Neural cell (in vitro differentiated cells): Measurements from ENCODE around the gene OPRM1. TPM values are rescaled to one million over a fixed set of nuclear protein-coding genes. Genes with fewer than 3 reads are reported as not detected.

Source experiments
- H2AFZ ChIP-seq: fragments of 200-600, 300-800 bp; sonication (generic), shearing (Covaris generic); 2 replicates; pipeline ENCODE4 v1.6.0; 2014; ENCODE audit warnings: low read depth, mild to moderate bottlenecking, antibody characterized with exemption, low read length, moderate library complexity
- H3F3A ChIP-seq: fragments of 200-600 bp; shearing (Covaris generic); 2 replicates; pipeline ENCODE4 v1.6.1; 2016; ENCODE audit warnings: mild to moderate bottlenecking, moderate library complexity, mixed read lengths, antibody characterized with exemption, low read length; ENCODE audit not compliant: insufficient read depth, poor library complexity, severe bottlenecking
- H3K27ac ChIP-seq: fragments of 200-600, 300-800 bp; sonication (generic), shearing (Covaris generic); 2 replicates; pipeline ENCODE4 v1.5.1; 2014; ENCODE audit warnings: mild to moderate bottlenecking, low read length, moderate library complexity
- H3K27me3 ChIP-seq: fragments of 300-800, 200-600 bp; sonication (generic), shearing (Covaris generic); 2 replicates; pipeline ENCODE4 v1.6.0; 2014; ENCODE audit warnings: mild to moderate bottlenecking, low read depth, low read length, moderate library complexity; ENCODE audit not compliant: insufficient read depth
- H3K36me3 ChIP-seq: fragments of 300-800, 200-600 bp; sonication (generic), shearing (Covaris generic); 2 replicates; pipeline ENCODE4 v1.5.1; 2014; ENCODE audit warnings: mild to moderate bottlenecking, antibody characterized with exemption, low read length, moderate library complexity; ENCODE audit not compliant: insufficient read depth
- H3K4me2 ChIP-seq: fragments of 300-800, 200-600 bp; sonication (generic), shearing (Covaris generic); 2 replicates; pipeline ENCODE4 v1.6.0; 2014; ENCODE audit warnings: mild to moderate bottlenecking, low read length
- H3K4me3 ChIP-seq: fragments of 300-800, 200-600 bp; sonication (generic), shearing (Covaris generic); 2 replicates; pipeline ENCODE4 v1.5.1; 2014; ENCODE audit warnings: mild to moderate bottlenecking, low read length, moderate library complexity
- H3K79me2 ChIP-seq: fragments of 200-600 bp; shearing (Covaris generic); replicated peaks from 2 replicates; pipeline ENCODE4 v1.6.0; 2014; ENCODE audit warnings: mild to moderate bottlenecking, low read length, moderate library complexity; ENCODE audit not compliant: insufficient read depth
- H3K9ac ChIP-seq: fragments of 300-800, 200-600 bp; sonication (generic), shearing (Covaris generic); 2 replicates; pipeline ENCODE4 v1.6.1; 2016; ENCODE audit warnings: mild to moderate bottlenecking, low read length, mixed read lengths
- H3K9me2 ChIP-seq: fragments of 200-600 bp; shearing (Covaris generic); 2 replicates; pipeline ENCODE4 v1.6.1; 2016; ENCODE audit warnings: mild to moderate bottlenecking, low read length, mixed read lengths; ENCODE audit not compliant: insufficient read depth
- H3K9me3 ChIP-seq: fragments of 200-600, 300-800 bp; sonication (generic), shearing (Covaris generic); 2 replicates; pipeline ENCODE4 v1.6.1; 2016; ENCODE audit warnings: mild to moderate bottlenecking, mixed run types, low read length, moderate library complexity, mixed read lengths
- H4K20me1 ChIP-seq: fragments of 200-600 bp; shearing (Covaris generic); 2 replicates; pipeline ENCODE4 v1.6.1; 2016; ENCODE audit warnings: mild to moderate bottlenecking, mixed run types; ENCODE audit not compliant: insufficient read depth
- EP300 ChIP-seq: fragments of 450-650 bp; conservative IDR thresholded peaks from 2 replicates; pipeline ENCODE4 v1.6.1; 2014; ENCODE audit warnings: antibody characterized with exemption, mild to moderate bottlenecking, moderate library complexity; ENCODE audit not compliant: poor library complexity, severe bottlenecking
- EZH2 ChIP-seq: fragments of 200-600, 300-800 bp; shearing (Covaris generic), sonication (generic); IDR thresholded peaks from 2 replicates; pipeline ENCODE4 v1.6.1; 2014; ENCODE audit warnings: antibody characterized with exemption, low read length, borderline replicate concordance, mild to moderate bottlenecking; ENCODE audit not compliant: insufficient read depth, poor library complexity, severe bottlenecking
- MXI1 ChIP-seq: fragments of 450-650 bp; conservative IDR thresholded peaks from 2 replicates; pipeline ENCODE4 v1.6.1; 2014; ENCODE audit warnings: antibody characterized with exemption, mild to moderate bottlenecking; ENCODE audit not compliant: poor library complexity, severe bottlenecking
- POLR2AphosphoS5 ChIP-seq: IDR thresholded peaks from 2 replicates; pipeline ENCODE4 v1.6.1; 2012
- RAD21 ChIP-seq: fragments of 450-650 bp; conservative IDR thresholded peaks from 2 replicates; pipeline ENCODE4 v1.6.1; 2014; ENCODE audit warnings: antibody characterized with exemption, mild to moderate bottlenecking, moderate library complexity
- REST ChIP-seq: IDR thresholded peaks from 2 replicates; pipeline ENCODE4 v1.6.1; 2012; ENCODE audit warnings: borderline replicate concordance
- SMC3 ChIP-seq: fragments of 450-650 bp; conservative IDR thresholded peaks from 2 replicates; pipeline ENCODE4 v1.6.1; 2014; ENCODE audit warnings: antibody characterized with exemption, mild to moderate bottlenecking, moderate library complexity; ENCODE audit not compliant: poor library complexity
- TAF1 ChIP-seq: IDR thresholded peaks from 2 replicates; pipeline ENCODE4 v1.6.1; 2012; ENCODE audit warnings: low read depth
- polyA plus RNA-seq: library from polyadenylated mRNA; depleted of rRNA; stranded (reverse); fragments of >200 nt; gene quantifications from 2 replicates; pipeline ENCODE4 v1.2.3, GENCODE V29; 2014
- TF ChIP-seq, protein P1 (sequence below): fragments of 450-650 bp; IDR thresholded peaks from 2 replicates; pipeline ENCODE4 v1.5.1; 2014; ENCODE audit warnings: antibody characterized with exemption, mild to moderate bottlenecking, moderate library complexity; ENCODE audit not compliant: poor library complexity, severe bottlenecking

The OPRM1 gene
- polyA plus RNA-seq, 1 donor from 2014 or later, result 1.5 TPM

DNA sequence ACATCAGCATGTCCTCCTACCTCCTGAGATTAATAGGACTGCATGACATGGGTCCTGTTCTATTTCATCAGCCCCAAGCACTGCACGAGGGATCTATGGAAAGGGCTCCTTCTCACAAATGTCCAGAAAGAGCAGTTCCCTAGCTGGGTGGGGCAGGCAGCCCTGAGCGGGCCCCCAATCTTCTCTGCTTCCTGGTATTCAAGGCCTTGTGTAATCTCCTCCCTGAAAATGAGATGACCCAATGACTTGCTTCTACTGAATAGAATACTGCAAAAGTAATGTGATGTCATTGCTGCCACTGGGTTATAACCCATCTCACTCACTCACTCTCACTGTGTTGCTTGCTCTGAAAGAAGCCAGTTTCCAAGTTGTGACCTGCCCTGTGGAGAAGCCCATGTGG lies 126.4 kb downstream of the OPRM1 start:
- H3K79me2 ChIP-seq, result no peaks in the 10 kb centered on the region
- H3K36me3 ChIP-seq, result no peaks in the 10 kb centered on the region
- TF ChIP-seq RAD21, result no peak
- no peak for TF ChIP-seq SMC3
- TF ChIP-seq REST, result no peak
- no peak for TF ChIP-seq EZH2
- TF ChIP-seq TAF1, result no peak
- no peak for TF ChIP-seq POLR2AphosphoS5
- TF ChIP-seq MXI1, result no peak
- no peak overlapping the region for H3K4me3 ChIP-seq
- H3K9ac ChIP-seq, result no peak overlapping the region
- H4K20me1 ChIP-seq, result no peaks in the 10 kb centered on the region
- no peaks in the 10 kb centered on the region for H3F3A ChIP-seq
- no peak overlapping the region for H2AFZ ChIP-seq
- no peaks in the 10 kb centered on the region for H3K9me2 ChIP-seq
- H3K9me3 ChIP-seq, result no peaks in the 10 kb centered on the region
- H3K27ac ChIP-seq, result no peak overlapping the region
- no peaks in the 10 kb centered on the region for H3K27me3 ChIP-seq
- no peak overlapping the region for H3K4me2 ChIP-seq

GRCh38 chr6:154166140-154166539 lies 127.1 kb downstream of the OPRM1 start:
- H3K36me3 ChIP-seq, result no peaks in the 10 kb centered on the region
- no peaks in the 10 kb centered on the region for H3K79me2 ChIP-seq
- TF ChIP-seq, protein P1, sequence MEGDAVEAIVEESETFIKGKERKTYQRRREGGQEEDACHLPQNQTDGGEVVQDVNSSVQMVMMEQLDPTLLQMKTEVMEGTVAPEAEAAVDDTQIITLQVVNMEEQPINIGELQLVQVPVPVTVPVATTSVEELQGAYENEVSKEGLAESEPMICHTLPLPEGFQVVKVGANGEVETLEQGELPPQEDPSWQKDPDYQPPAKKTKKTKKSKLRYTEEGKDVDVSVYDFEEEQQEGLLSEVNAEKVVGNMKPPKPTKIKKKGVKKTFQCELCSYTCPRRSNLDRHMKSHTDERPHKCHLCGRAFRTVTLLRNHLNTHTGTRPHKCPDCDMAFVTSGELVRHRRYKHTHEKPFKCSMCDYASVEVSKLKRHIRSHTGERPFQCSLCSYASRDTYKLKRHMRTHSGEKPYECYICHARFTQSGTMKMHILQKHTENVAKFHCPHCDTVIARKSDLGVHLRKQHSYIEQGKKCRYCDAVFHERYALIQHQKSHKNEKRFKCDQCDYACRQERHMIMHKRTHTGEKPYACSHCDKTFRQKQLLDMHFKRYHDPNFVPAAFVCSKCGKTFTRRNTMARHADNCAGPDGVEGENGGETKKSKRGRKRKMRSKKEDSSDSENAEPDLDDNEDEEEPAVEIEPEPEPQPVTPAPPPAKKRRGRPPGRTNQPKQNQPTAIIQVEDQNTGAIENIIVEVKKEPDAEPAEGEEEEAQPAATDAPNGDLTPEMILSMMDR, result no peak
- TF ChIP-seq RAD21 (no peak), EP300 (no peak), MXI1 (no peak), TAF1 (no peak), REST (no peak), EZH2 (no peak), POLR2AphosphoS5 (no peak), SMC3 (no peak)
- H4K20me1 ChIP-seq, result no peaks in the 10 kb centered on the region
- H3K27ac ChIP-seq, result no peak overlapping the region
- H3K4me3 ChIP-seq, result no peak overlapping the region
- no peak overlapping the region for H3K4me2 ChIP-seq
- no peak overlapping the region for H2AFZ ChIP-seq
- H3K27me3 ChIP-seq, result no peaks in the 10 kb centered on the region
- H3K9me2 ChIP-seq, result no peaks in the 10 kb centered on the region
- no peaks in the 10 kb centered on the region for H3K9me3 ChIP-seq
- no peak overlapping the region for H3K9ac ChIP-seq
- H3F3A ChIP-seq, result no peaks in the 10 kb centered on the region
